Smooth muscle cell of bladder (primary cell): ENCODE results near the gene RSRC1. TPM values are rescaled to one million over a fixed set of nuclear protein-coding genes. Genes with fewer than 3 reads are reported as not detected.

Experiments used
- total RNA-seq: library from RNA; depleted of rRNA; stranded (reverse); fragments of >200 nt; gene quantifications from 2 replicates; pipeline ENCODE4 v1.2.3, GENCODE V29; 2014

Gene RSRC1, protein sequence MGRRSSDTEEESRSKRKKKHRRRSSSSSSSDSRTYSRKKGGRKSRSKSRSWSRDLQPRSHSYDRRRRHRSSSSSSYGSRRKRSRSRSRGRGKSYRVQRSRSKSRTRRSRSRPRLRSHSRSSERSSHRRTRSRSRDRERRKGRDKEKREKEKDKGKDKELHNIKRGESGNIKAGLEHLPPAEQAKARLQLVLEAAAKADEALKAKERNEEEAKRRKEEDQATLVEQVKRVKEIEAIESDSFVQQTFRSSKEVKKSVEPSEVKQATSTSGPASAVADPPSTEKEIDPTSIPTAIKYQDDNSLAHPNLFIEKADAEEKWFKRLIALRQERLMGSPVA
- total RNA-seq = 31.7 and 41.1 TPM in 2 replicates

GRCh38 chr3:158109804-158110657, at the start of gene RSRC1:
RSRC1 (plus strand) TSS chr3:158110089; CDS start chr3:158122105, 12,016 bp downstream.

GRCh38 chr3:158570999-158571702, 461.3 kb downstream of the RSRC1 start, which contains the start of gene MLF1:
MLF1 (plus strand) TSS chr3:158571194; CDS start chr3:158571301, 107 bp downstream.

Other genes with a start within 250 kb of the RSRC1 start
- 0.14 and 0.37 TPM in 2 replicates for gene SHOX2, start 3.7 kb upstream of the RSRC1 start, total RNA-seq